GM23338 (cell line): ENCODE results near the gene SYNDIG1. TPM values are rescaled to one million over a fixed set of nuclear protein-coding genes. Genes with fewer than 3 reads are reported as not detected.

Source experiments
- ATAC-seq: fragments of 200-7000 bp; cut with Tn5 transposase; 3 replicates; pipeline ENCODE4 v1.9.1; 2020
- DNase-seq: peaks from one replicate; pipeline ENCODE4 v3.0.0-alpha.2; 2015; ENCODE audit warnings: low spot score
- H2AFZ ChIP-seq: fragments of 200-600 bp; sonication (generic); 2 replicates; pipeline ENCODE4 v1.8.0; 2016; ENCODE audit warnings: antibody characterized with exemption, mild to moderate bottlenecking, moderate library complexity
- H3F3A ChIP-seq: fragments of 200-600 bp; sonication (generic); replicated peaks from 2 replicates; pipeline ENCODE4 v1.8.0; 2017; ENCODE audit warnings: antibody characterized with exemption, mixed run types, low read depth
- H3K27ac ChIP-seq: fragments of 200-600 bp; sonication (generic); 2 replicates; pipeline ENCODE4 v1.6.1; 2016; ENCODE audit warnings: low read depth
- H3K27me3 ChIP-seq: fragments of 200-600 bp; sonication (generic); 2 replicates; pipeline ENCODE4 v1.8.0; 2016; ENCODE audit warnings: mild to moderate bottlenecking, mixed run types, moderate library complexity; ENCODE audit not compliant: insufficient read depth
- H3K36me3 ChIP-seq: fragments of 200-600 bp; sonication (generic); 2 replicates; pipeline ENCODE4 v1.8.0; 2016; ENCODE audit warnings: mild to moderate bottlenecking; ENCODE audit not compliant: insufficient read depth
- H3K4me1 ChIP-seq: fragments of 200-600 bp; sonication (generic); 2 replicates; pipeline ENCODE4 v1.8.0; 2016; ENCODE audit warnings: mild to moderate bottlenecking, moderate library complexity; ENCODE audit not compliant: insufficient read depth
- H3K4me2 ChIP-seq: fragments of 200-600 bp; sonication (generic); 2 replicates; pipeline ENCODE4 v1.7.1; 2017; ENCODE audit warnings: mixed run types
- H3K4me3 ChIP-seq: fragments of 200-600 bp; sonication (generic); 2 replicates; pipeline ENCODE4 v1.6.1; 2016; ENCODE audit warnings: mixed run types
- H3K79me2 ChIP-seq: fragments of 200-600 bp; sonication (generic); replicated peaks from 2 replicates; pipeline ENCODE4 v1.8.0; 2017; ENCODE audit warnings: mild to moderate bottlenecking; ENCODE audit not compliant: insufficient read depth
- H3K9me2 ChIP-seq: fragments of 200-600 bp; sonication (generic); 2 replicates; pipeline ENCODE4 v1.8.0; 2017; ENCODE audit not compliant: insufficient read depth
- H4K20me1 ChIP-seq: fragments of 200-600 bp; sonication (generic); replicated peaks from 2 replicates; pipeline ENCODE4 v1.8.0; 2017; ENCODE audit warnings: mild to moderate bottlenecking; ENCODE audit not compliant: insufficient read depth
- H3K27ac Mint-ChIP-seq: 2 replicates; pipeline ENCODE4 v1.8.0; 2020; ENCODE audit warnings: inconsistent platforms, mild to moderate bottlenecking, moderate library complexity, mixed read lengths
- H3K27me3 Mint-ChIP-seq: 3 replicates; pipeline ENCODE4 v1.8.0; 2022; ENCODE audit warnings: low read depth, mild to moderate bottlenecking, moderate library complexity, mixed read lengths, inconsistent platforms; ENCODE audit not compliant: insufficient read depth, poor library complexity
- H3K36me3 Mint-ChIP-seq: 3 replicates; pipeline ENCODE4 v1.8.0; 2021; ENCODE audit warnings: low read depth, mild to moderate bottlenecking, inconsistent platforms, moderate library complexity, mixed read lengths
- H3K4me1 Mint-ChIP-seq: 3 replicates; pipeline ENCODE4 v1.8.0; 2020; ENCODE audit warnings: mild to moderate bottlenecking, inconsistent platforms, mixed read lengths
- H3K4me3 Mint-ChIP-seq: 3 replicates; pipeline ENCODE4 v1.8.0; 2021; ENCODE audit warnings: moderate library complexity, mild to moderate bottlenecking, inconsistent platforms, mixed read lengths
- H3K9me3 Mint-ChIP-seq: 3 replicates; pipeline ENCODE4 v1.8.0; 2020; ENCODE audit warnings: moderate library complexity, mild to moderate bottlenecking, inconsistent platforms, mixed read lengths
- CREB1 ChIP-seq: fragments of 250-450 bp; sonication (Bioruptor Pico); IDR thresholded peaks from 2 replicates; pipeline ENCODE4 v1.5.0; 2020; ENCODE audit warnings: low read depth, mild to moderate bottlenecking, moderate library complexity
- CTCF ChIP-seq, 2 experiments: fragments of 200-600 bp in 1 of 2; sonication (generic) in 1 of 2; conservative IDR thresholded peaks; 2 replicates each; pipeline versions ENCODE4 v1.5.1 to v1.6.1; 2016 to 2017; ENCODE audit warnings: antibody characterized with exemption in 2 of 2, low read depth in 2 of 2, mild to moderate bottlenecking in 2 of 2, moderate library complexity in 1 of 2
- ETS1 ChIP-seq: IDR thresholded peaks from 2 replicates; pipeline ENCODE4 v1.6.1; 2016; ENCODE audit warnings: antibody characterized with exemption
- EZH2 ChIP-seq: fragments of 200-600 bp; sonication (generic); IDR thresholded peaks from one replicate; pipeline ENCODE4 v1.8.0; 2017; ENCODE audit warnings: antibody characterized with exemption, mild to moderate bottlenecking, low read depth; ENCODE audit not compliant: unreplicated experiment
- EZH2phosphoT487 ChIP-seq: fragments of 200-600 bp; sonication (generic); IDR thresholded peaks from one replicate; pipeline ENCODE4 v1.8.1; 2018; ENCODE audit warnings: antibody characterized with exemption; ENCODE audit not compliant: unreplicated experiment
- POLR2AphosphoS5 ChIP-seq: IDR thresholded peaks from 2 replicates; pipeline ENCODE4 v1.6.1; 2016; ENCODE audit warnings: antibody characterized with exemption, low read depth
- REST ChIP-seq: IDR thresholded peaks from one replicate; pipeline ENCODE4 v1.6.1; 2018; ENCODE audit warnings: antibody characterized with exemption; ENCODE audit not compliant: unreplicated experiment
- STAT1 ChIP-seq: IDR thresholded peaks from one replicate; pipeline ENCODE4 v1.6.1; 2016; ENCODE audit warnings: antibody characterized with exemption; ENCODE audit not compliant: unreplicated experiment
- ZNF114 ChIP-seq: fragments of 250-450 bp; sonication (Bioruptor Pico); IDR thresholded peaks from 2 replicates; pipeline ENCODE4 v1.5.0; 2020; ENCODE audit warnings: mild to moderate bottlenecking, moderate library complexity
- ZNF331 ChIP-seq: fragments of 250-450 bp; sonication (Bioruptor Pico); IDR thresholded peaks from 2 replicates; pipeline ENCODE4 v1.5.0; 2020; ENCODE audit warnings: low read depth, mild to moderate bottlenecking, moderate library complexity
- ZNF462 ChIP-seq: fragments of 250-450 bp; sonication (Bioruptor Pico); IDR thresholded peaks from 2 replicates; pipeline ENCODE4 v1.5.0; 2020; ENCODE audit warnings: mild to moderate bottlenecking, moderate library complexity
- polyA plus RNA-seq: library from polyadenylated mRNA; unstranded; fragments of >200 nt; fragmentation: Nextera tagmentation; extraction: Ambion mirVana; gene quantifications from 2 replicates; pipeline ENCODE4 v1.2.1, GENCODE V29; 2016
- total RNA-seq: library from RNA; depleted of rRNA; stranded (reverse); fragments of >200 nt; shearing (Covaris generic); gene quantifications from 2 replicates; pipeline ENCODE4 v1.2.3, GENCODE V29; 2014

SYNDIG1 gene
- total and polyA plus RNA-seq, 2 experiments from 2014 or later: 2.8 to 4.8 TPM

GRCh38 chr20:24542721-24543120 is 73.3 kb downstream of the SYNDIG1 start:
- no peak overlapping the region for H3K4me3 ChIP-seq
- no peaks in the 10 kb centered on the region for H3K36me3 ChIP-seq
- no peaks in the 10 kb centered on the region for H3K79me2 ChIP-seq
- H3K4me1 Mint-ChIP-seq: peaks cover 10% of the 10 kb centered on the region; the same call in 2 of the 3 replicates
- H3F3A ChIP-seq: no peaks in the 10 kb centered on the region
- H3K27me3 ChIP-seq: no peaks in the 10 kb centered on the region
- peaks cover 2% of the 10 kb centered on the region; the same call in 2 of the 3 replicates for H3K9me3 Mint-ChIP-seq
- no peak overlapping the region for H2AFZ ChIP-seq
- no peak overlapping the region for H3K27ac Mint-ChIP-seq
- H3K27ac ChIP-seq: no peak overlapping the region
- no peak for TF ChIP-seq ZNF462 (CRISPR knock-in tag)
- TF ChIP-seq ETS1: no peak
- no peak for TF ChIP-seq CREB1
- no peak for TF ChIP-seq STAT1
- TF ChIP-seq CTCF (conservative IDR thresholded peaks at IDR 0.05; ENCODE audit: low read depth in 2 of 2): no peak
- no peak for TF ChIP-seq POLR2AphosphoS5
- TF ChIP-seq ZNF114: no peak
- no peak for TF ChIP-seq EZH2
- TF ChIP-seq ZNF331 (CRISPR knock-in tag): no peak
- TF ChIP-seq EZH2phosphoT487: no peak
- TF ChIP-seq REST: no peak
- H3K4me3 Mint-ChIP-seq: no peak overlapping the region
- DNase-seq (no peak), ATAC-seq (no peak)
- H3K4me1 ChIP-seq: no peaks in the 10 kb centered on the region
- H3K27me3 Mint-ChIP-seq: peaks cover 1% of the 10 kb centered on the region
- H3K36me3 Mint-ChIP-seq: peaks cover 36% of the 10 kb centered on the region
- no peaks in the 10 kb centered on the region for H4K20me1 ChIP-seq
- no peak overlapping the region for H3K4me2 ChIP-seq
- no peaks in the 10 kb centered on the region for H3K9me2 ChIP-seq
